Muscle of leg (tissue), 11 donors: ENCODE results near the gene HMMR. TPM values are rescaled to one million over a fixed set of nuclear protein-coding genes. Genes with fewer than 3 reads are reported as not detected.

Experiments used
- DNase-seq: peaks from one replicate; pipeline ENCODE4 v3.0.0; 2013
- H3K27ac ChIP-seq: one replicate; pipeline ENCODE4 v1.5.1; 2013; ENCODE audit warnings: mild to moderate bottlenecking, low read length, control low read depth
- H3K27me3 ChIP-seq: one replicate; pipeline ENCODE4 v1.6.1; 2013; ENCODE audit warnings: low read length; ENCODE audit not compliant: control insufficient read depth, insufficient read depth
- H3K36me3 ChIP-seq: one replicate; pipeline ENCODE4 v1.6.1; 2013; ENCODE audit warnings: low read length; ENCODE audit not compliant: control insufficient read depth, insufficient read depth
- H3K4me1 ChIP-seq: one replicate; pipeline ENCODE4 v1.6.1; 2013; ENCODE audit warnings: low read length; ENCODE audit not compliant: control insufficient read depth, insufficient read depth
- H3K4me3 ChIP-seq: one replicate; pipeline ENCODE4 v1.5.1; 2013; ENCODE audit warnings: low read length, control low read depth
- H3K9me3 ChIP-seq: replicated peaks from 2 replicates; pipeline ENCODE4 v1.6.1; 2013; ENCODE audit warnings: low read depth, low read length; ENCODE audit not compliant: control insufficient read depth
- WGBS: methylation state at CpG from one replicate; pipeline ENCODE4 v1.1.5; 2013; ENCODE audit warnings: missing lambda C conversion rate; ENCODE audit not compliant: insufficient coverage; 5-methylcytosine and 5-hydroxymethylcytosine counted together
- polyA plus RNA-seq, 8 donors: library from polyadenylated mRNA; unstranded; fragments of 120-200 nt; gene quantifications; one replicate each; pipeline versions ENCODE4 v1.2.1 to v1.2.3, GENCODE V29; 2013; ENCODE audit warnings: inconsistent platforms in 1 of 8, low replicate concordance in 1 of 8; ENCODE audit not compliant: insufficient read length in 8 of 8, insufficient read depth in 1 of 8
- total RNA-seq: library from RNA; stranded (reverse); fragments of 120-200 nt; gene quantifications from one replicate; pipeline ENCODE4 v1.2.4, GENCODE V29; 2013

HMMR gene
- total and polyA plus RNA-seq, 9 donors = 7.8 to 13.4 (median 10.7) TPM

DNA sequence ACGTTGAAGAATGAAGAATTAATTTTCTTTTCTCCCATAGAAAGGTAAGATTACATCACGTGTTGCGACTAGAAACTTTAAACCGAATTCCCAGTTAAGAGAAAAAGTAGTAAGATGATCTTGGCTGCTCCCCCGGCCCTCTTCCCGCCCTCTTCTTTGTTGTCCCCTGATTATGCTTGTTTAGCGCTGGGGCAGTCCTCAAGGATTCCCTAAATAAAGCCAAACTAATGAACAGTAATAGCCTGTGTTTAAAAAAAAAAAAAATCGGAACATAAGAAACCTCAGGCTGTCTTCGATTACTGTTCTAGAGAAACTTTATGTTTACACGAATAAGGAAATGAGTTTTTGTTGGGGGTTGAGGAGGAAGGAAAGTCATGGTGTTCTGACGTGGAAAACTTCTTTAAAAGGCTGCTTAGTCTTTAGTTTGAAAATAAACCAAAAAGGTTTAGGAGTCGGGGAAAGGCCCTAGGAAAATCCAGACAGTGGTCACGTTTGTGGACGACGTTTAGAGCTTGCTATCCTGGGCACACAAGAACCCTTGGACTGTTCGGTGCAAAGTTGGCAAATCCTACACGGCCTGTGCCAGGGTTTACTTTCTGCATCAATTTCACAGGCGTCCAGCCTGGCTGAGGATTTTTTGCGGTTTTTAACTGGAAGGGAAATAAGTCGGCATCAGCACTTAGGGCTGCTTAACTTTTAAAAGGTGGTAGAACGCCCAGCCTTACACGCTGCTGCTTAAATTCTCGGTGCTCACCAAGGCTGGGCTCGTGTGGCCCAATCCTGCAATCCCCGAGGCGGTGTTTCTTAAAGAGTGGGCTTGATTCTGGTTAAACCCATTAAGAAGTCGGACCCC, 43.9 kb downstream of the HMMR start:
- Histone ChIP-seq H3K27ac (peak overlapping the region; percentile 98), H3K27me3 (no peaks in the 10 kb centered on the region), H3K9me3 (no peaks in the 10 kb centered on the region), H3K4me3 (peak overlapping the region; percentile 79), H3K4me1 (peaks cover 16% of the 10 kb centered on the region), H3K36me3 (no peaks in the 10 kb centered on the region)
- under 1% methylated on average over 18 of the region's 27 CpGs for WGBS
- DNase-seq = peak; percentile 81

DNA sequence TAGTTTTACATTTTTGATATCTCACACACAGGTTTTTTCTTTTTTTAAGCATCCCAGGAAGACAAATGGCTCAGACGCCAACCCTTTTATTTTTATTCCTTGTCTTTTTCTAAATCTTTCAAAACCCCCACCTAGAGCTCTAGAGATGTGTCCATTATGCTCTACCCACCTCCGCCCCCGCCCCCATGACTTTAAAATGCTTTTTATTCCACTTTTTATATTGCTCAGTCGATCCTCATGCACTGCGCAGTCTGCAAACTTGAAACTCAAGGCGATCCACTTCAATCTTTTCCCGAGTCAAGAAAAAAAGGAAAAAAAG, 44.6 kb downstream of the HMMR start:
- peak overlapping the region; percentile 98 for H3K27ac ChIP-seq
- DNase-seq = no peak
- peak overlapping the region; percentile 79 for H3K4me3 ChIP-seq
- H3K4me1 ChIP-seq = peaks cover 18% of the 10 kb centered on the region
- WGBS = 0% methylated on average over 3 of the region's 7 CpGs
- H3K9me3 ChIP-seq = no peaks in the 10 kb centered on the region
- H3K27me3 ChIP-seq = no peaks in the 10 kb centered on the region
- no peaks in the 10 kb centered on the region for H3K36me3 ChIP-seq

GRCh38 chr5:163505368-163506094, 45.1 kb downstream of the HMMR start, which contains the start of gene MAT2B:
Gene MAT2B (plus strand): TSS chr5:163505619. CDS start chr5:163505687, 68 bp downstream.
- peak within 1 kb of the TSS; percentile 79 for H3K4me3 ChIP-seq
- H3K9me3 ChIP-seq = no peaks in the 10 kb centered on the region
- peak within 1 kb of the TSS; percentile 98 for H3K27ac ChIP-seq
- H3K27me3 ChIP-seq = no peaks in the 10 kb centered on the region
- DNase-seq = peak; percentile 99
- H3K4me1 ChIP-seq = peaks cover 18% of the 10 kb centered on the region
- under 1% methylated on average over 54 of the region's 64 CpGs for WGBS
- H3K36me3 ChIP-seq = no peaks in the 10 kb centered on the region

DNA sequence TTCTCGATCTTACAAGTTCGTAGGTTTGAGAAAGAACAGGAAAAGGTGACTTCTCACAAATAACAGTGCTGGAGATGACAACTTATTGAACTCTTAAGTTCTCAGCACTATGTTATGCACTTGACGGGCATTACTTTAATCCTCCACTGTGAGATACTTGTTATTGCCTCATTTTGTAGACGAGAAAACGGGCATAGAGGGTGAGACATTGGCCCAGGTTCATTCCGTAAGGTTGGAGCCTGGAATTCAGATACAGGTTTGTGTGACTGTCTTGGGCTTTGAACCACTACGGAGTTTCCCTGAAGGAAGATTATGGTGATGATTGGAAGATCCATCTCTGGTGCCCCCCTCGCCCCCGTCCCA, 45.6 kb downstream of the HMMR start:
- Histone ChIP-seq H3K4me1 (peaks cover 18% of the 10 kb centered on the region), H3K9me3 (no peaks in the 10 kb centered on the region), H3K27me3 (no peaks in the 10 kb centered on the region), H3K27ac (peak overlapping the region; percentile 98), H3K36me3 (no peaks in the 10 kb centered on the region), H3K4me3 (peak overlapping the region; percentile 79)
- no peak for DNase-seq
- whole genome bisulfite sequencing = 0% methylated on average over 1 of the region's 9 CpGs

GRCh38 chr5:163506726-163507125, 46.3 kb downstream of the HMMR start:
- Histone ChIP-seq H3K27me3 (no peaks in the 10 kb centered on the region), H3K36me3 (no peaks in the 10 kb centered on the region), H3K4me3 (peak overlapping the region; percentile 79), H3K4me1 (peaks cover 20% of the 10 kb centered on the region), H3K9me3 (no peaks in the 10 kb centered on the region), H3K27ac (peak overlapping the region; percentile 98)
- DNase-seq = peak; percentile 20
- no CpG with 5 or more reads among the region's 8 CpGs for WGBS

DNA sequence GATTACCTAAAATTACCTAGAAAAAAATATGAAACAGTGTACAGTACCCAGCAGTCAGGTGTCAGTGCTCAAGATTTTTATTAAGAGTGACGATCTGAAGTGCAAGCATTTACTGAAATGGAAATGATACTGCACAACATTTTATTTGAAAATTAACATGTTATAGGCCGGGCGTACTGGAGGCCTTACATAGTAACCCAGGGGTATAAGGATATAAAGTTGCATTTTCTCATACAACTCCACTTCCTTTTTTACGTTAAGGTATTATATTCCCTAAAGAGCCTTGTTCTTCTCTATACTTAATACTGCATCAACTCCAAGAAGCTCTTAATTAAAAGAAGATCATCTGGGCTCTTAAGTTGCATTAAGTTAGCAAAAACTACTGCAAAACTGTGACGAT, 48.3 kb downstream of the HMMR start:
- Histone ChIP-seq H3K36me3 (peaks cover 11% of the 10 kb centered on the region), H3K4me1 (peaks cover 18% of the 10 kb centered on the region), H3K27ac (peak overlapping the region; percentile 73), H3K27me3 (no peaks in the 10 kb centered on the region), H3K4me3 (no peak overlapping the region), H3K9me3 (no peaks in the 10 kb centered on the region)
- DNase-seq = peak; percentile 13
- WGBS = no CpG with 5 or more reads among the region's 5 CpGs

GRCh38 chr5:163509291-163509951, 49.0 kb downstream of the HMMR start:
- peak overlapping the region; percentile 73 for H3K27ac ChIP-seq
- peak overlapping the region; percentile 14 for H3K4me3 ChIP-seq
- no peaks in the 10 kb centered on the region for H3K27me3 ChIP-seq
- no peaks in the 10 kb centered on the region for H3K9me3 ChIP-seq
- H3K4me1 ChIP-seq = peaks cover 18% of the 10 kb centered on the region
- peak; percentile 76 for DNase-seq
- peaks cover 11% of the 10 kb centered on the region for H3K36me3 ChIP-seq
- no CpG with 5 or more reads among the region's 7 CpGs for WGBS

DNA sequence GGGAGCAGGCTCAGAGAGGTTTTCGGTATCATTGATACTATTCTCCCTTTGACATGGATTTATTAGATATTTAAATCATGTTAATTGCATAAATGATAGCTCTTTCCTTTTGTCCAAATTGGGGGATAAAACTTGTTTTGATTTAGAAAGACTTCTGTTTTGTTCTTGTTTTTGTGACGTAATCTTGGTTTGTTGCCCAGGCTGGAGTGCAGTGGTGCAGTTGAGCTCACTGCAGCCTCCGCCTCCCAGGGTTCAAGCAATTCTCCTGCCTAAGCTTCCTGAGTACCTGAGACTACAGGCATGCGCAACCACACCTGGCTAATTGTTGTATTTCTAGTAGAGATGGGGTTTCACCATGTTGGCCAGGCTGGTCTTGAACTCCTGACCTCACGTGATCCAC, 52.1 kb downstream of the HMMR start:
- Histone ChIP-seq H3K9me3 (no peaks in the 10 kb centered on the region), H3K27ac (no peak overlapping the region), H3K4me3 (no peak overlapping the region), H3K27me3 (no peaks in the 10 kb centered on the region), H3K36me3 (peaks cover 30% of the 10 kb centered on the region), H3K4me1 (peaks cover 14% of the 10 kb centered on the region)
- WGBS = 80% methylated on average over 1 of the region's 5 CpGs
- DNase-seq = no peak

- H3K4me1 ChIP-seq = no peaks in the 10 kb centered on the region
- no peak for DNase-seq
- no peaks in the 10 kb centered on the region for H3K27me3 ChIP-seq
- H3K4me3 ChIP-seq = no peak overlapping the region
- H3K9me3 ChIP-seq = no peaks in the 10 kb centered on the region
- no peak overlapping the region for H3K27ac ChIP-seq
- WGBS = no CpG with 5 or more reads among the region's 1 CpG
- peaks cover 4% of the 10 kb centered on the region for H3K36me3 ChIP-seq
Measured at GRCh38 chr5:163525096-163525495, 64.7 kb downstream of the HMMR start.

GRCh38 chr5:163529698-163530097, 69.3 kb downstream of the HMMR start:
- WGBS = 77% methylated on average over 4 of the region's 5 CpGs
- Histone ChIP-seq H3K9me3 (no peaks in the 10 kb centered on the region), H3K4me3 (no peak overlapping the region), H3K27ac (no peak overlapping the region), H3K36me3 (no peaks in the 10 kb centered on the region), H3K4me1 (no peaks in the 10 kb centered on the region), H3K27me3 (no peaks in the 10 kb centered on the region)
- no peak for DNase-seq
